HEK293 (cell line): ENCODE measurements around the gene APBB2.

ENCODE experiments used
- YY1 ChIP-seq: fragments of 450-650 bp; formaldehyde crosslinking; IDR thresholded peaks from 2 replicates; pipeline ENCODE4 v1.5.1; 2018; ENCODE audit warnings: missing biosample characterization, missing genetic modification characterization
- ZBTB7A ChIP-seq: fragments of 450-650 bp; formaldehyde crosslinking; IDR thresholded peaks from 2 replicates; pipeline ENCODE4 v1.5.1; 2016; ENCODE audit warnings: low read depth, missing biosample characterization, missing genetic modification characterization
- ZBTB8A ChIP-seq: fragments of 450-650 bp; formaldehyde crosslinking; IDR thresholded peaks from 2 replicates; pipeline ENCODE4 v1.5.1; 2016; ENCODE audit warnings: missing biosample characterization, missing genetic modification characterization
- ZNF175 ChIP-seq: fragments of 450-650 bp; formaldehyde crosslinking; IDR thresholded peaks from 2 replicates; pipeline ENCODE4 v1.5.1; 2016; ENCODE audit warnings: missing biosample characterization, missing genetic modification characterization
- ZNF600 ChIP-seq: fragments of 450-650 bp; formaldehyde crosslinking; IDR thresholded peaks from 2 replicates; pipeline ENCODE4 v1.5.1; 2016; ENCODE audit warnings: missing biosample characterization, missing genetic modification characterization
- TF ChIP-seq, protein P1 (sequence below): fragments of 450-650 bp; formaldehyde crosslinking; IDR thresholded peaks from 2 replicates; pipeline ENCODE4 v1.5.1; 2016; ENCODE audit warnings: missing biosample characterization, missing genetic modification characterization

- TF ChIP-seq ZBTB8A (no peak), ZNF600 (no peak), ZNF175 (tag by site-specific recombination) (no peak), ZBTB7A (tag by site-specific recombination) (no peak), YY1 (tag by site-specific recombination) (no peak)
- TF ChIP-seq, protein P1, sequence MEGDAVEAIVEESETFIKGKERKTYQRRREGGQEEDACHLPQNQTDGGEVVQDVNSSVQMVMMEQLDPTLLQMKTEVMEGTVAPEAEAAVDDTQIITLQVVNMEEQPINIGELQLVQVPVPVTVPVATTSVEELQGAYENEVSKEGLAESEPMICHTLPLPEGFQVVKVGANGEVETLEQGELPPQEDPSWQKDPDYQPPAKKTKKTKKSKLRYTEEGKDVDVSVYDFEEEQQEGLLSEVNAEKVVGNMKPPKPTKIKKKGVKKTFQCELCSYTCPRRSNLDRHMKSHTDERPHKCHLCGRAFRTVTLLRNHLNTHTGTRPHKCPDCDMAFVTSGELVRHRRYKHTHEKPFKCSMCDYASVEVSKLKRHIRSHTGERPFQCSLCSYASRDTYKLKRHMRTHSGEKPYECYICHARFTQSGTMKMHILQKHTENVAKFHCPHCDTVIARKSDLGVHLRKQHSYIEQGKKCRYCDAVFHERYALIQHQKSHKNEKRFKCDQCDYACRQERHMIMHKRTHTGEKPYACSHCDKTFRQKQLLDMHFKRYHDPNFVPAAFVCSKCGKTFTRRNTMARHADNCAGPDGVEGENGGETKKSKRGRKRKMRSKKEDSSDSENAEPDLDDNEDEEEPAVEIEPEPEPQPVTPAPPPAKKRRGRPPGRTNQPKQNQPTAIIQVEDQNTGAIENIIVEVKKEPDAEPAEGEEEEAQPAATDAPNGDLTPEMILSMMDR (tag by site-specific recombination): no peak
Observed at GRCh38 chr4:41074215-41074614, 140.1 kb downstream of the APBB2 start.
